HG03095 (cell line): ENCODE measurements around the gene KLC1.

Source experiments
- ATAC-seq: cut with Tn5 transposase; IDR thresholded peaks from one replicate; pipeline ENCODE4 v1.9.1; 2021; ENCODE audit warnings: moderate library complexity; ENCODE audit not compliant: unreplicated experiment

Gene KLC1

GRCh38 chr14:103716091-103716801 lies 87.2 kb downstream of the KLC1 start:
- peak; percentile 1 for ATAC-seq

DNA sequence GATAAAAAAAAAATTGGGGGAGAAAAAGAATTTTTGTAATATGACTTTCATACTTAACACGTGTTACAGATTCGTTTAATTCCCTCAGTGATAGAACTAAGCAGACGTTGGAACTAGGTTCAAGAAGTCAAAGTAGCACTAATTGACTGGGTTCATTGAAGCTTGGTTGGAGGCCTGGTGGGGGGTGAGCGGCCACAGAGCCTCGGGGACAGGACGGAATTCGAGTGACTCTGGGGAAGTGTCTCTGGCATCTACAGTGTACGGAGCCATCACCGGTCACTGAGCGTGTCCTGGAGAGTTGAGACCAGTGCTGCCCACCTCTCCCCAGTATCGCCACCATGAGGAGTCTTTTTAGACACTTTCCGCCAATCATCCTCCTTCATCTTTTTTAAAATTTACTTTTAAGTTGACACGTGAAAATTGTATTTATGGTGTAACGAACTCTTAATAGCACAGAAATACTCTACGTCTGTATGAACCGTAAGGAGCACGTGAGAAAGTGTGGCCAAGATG lies 87.9 kb downstream of the KLC1 start:
- ATAC-seq, result no peak

DNA sequence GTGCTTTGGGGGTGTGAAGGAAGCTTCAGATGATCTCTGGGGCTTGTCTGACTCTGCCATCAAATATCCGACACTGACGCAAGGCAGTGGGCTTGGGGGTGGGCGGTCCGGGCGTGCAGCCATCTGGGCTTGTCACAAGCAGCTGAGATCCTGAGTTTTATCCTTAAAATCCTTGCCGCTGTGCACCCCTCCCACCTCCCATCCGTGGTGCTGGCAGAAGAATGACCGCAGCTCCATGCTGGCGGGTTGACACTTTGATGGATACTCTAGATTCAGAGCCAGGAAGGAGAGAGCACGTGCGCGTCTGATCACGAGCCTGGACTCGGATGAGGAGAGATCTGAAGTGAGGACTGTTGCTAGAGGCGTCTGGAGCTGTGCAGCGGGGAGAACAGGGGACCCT lies 89.6 kb downstream of the KLC1 start:
- no peak for ATAC-seq

- no peak for ATAC-seq
Observed at GRCh38 chr14:103719751-103720150, 90.7 kb downstream of the KLC1 start.

GRCh38 chr14:103721334-103722120 lies 92.5 kb downstream of the KLC1 start:
- no peak for ATAC-seq

DNA sequence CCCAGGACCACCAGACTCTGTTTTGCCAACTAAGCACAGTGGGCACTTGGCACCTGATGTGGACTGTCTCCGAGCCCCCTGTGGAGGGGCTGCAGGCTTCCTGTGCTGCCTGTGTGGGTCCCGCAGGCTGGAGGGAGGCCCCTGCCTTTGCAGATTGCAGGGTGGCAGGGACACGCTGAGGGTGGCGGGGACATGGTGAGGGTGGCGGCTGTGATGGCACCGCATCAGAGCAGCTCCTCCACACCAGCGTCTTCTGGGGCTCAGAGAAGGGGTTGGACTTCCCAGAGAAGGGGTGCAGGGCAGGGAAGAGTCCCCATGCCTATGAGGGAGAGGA lies 94.7 kb downstream of the KLC1 start:
- no peak for ATAC-seq

GRCh38 chr14:103724116-103724515 lies 95.1 kb downstream of the KLC1 start:
- ATAC-seq, result no peak

- ATAC-seq, result no peak
Observed at GRCh38 chr14:103725001-103725682, 96.1 kb downstream of the KLC1 start.

DNA sequence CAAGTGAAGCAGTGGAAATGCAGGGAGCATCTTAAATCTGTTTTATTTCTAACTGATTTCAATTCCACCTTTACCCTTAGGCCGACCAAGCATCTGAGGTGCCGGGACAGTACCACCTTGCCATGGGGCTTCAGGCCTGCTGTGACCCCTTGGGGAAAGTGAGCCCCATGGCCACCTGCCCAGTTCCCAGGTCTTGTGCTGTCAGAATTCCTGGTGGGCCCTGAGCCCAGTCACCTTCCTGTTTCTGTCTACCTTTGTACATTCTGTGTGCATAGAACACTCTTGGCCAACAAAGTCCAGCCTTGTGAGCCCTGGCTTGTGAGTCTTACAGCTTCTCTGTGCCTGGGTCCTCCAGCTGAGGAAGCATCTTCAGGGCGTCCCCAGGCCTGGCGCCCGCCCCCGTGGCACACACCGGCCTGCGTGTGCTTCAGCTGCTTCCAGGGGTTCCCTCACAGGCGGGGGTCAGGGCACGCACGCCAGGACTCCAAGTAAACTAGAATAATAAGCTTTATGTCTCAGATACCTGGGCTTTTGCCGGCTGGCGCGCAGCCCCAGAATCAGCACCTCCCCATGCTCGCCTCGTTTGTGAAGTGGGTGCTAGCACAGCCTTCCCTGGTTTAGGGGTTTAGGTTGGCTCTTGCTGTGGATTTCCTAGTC lies 96.9 kb downstream of the KLC1 start:
- no peak for ATAC-seq

DNA sequence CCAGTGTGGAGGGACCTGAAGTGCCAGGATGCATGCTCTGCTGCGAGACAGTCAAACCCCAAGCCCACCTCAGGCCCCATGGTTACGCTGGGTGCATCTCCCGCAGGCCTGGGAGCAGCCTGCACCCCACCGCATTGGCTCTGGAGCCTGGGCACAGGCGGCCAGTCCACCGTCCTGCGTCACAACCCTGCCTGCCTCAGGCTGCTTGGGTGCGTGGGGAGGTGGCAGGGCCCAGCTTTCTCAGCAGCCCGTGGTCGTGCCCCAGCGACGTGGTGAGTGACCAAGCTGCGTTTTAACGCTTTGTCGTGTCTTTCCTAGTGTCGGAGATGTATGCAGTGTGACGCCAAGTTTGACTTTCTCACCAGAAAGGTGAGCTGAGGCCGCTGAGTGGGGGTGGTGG lies 97.5 kb downstream of the KLC1 start:
- no peak for ATAC-seq

GRCh38 chr14:103727313-103727980 lies 98.4 kb downstream of the KLC1 start:
- no peak for ATAC-seq

- no peak for ATAC-seq
Observed at GRCh38 chr14:103728141-103728540, 99.1 kb downstream of the KLC1 start.

DNA sequence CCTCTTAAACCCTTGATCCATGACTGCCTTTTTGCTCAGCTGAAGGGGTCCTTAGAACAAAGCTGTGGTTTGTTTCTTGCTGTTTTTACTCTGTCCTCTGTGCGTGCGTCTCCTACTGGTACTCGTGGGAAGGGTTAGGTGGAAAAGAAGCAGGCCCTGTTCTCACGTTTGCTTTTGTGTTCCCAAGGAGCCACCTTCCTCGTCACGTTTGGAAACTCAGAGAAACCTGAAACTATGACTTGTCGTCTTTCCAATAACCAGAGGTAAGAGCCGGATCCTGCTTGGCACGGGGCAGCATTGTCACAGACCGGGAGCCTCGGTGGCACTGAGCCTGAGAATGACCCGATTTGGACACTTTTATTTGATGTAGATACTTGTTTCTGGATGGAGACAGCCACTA lies 99.7 kb downstream of the KLC1 start:
- ATAC-seq, result no peak

DNA sequence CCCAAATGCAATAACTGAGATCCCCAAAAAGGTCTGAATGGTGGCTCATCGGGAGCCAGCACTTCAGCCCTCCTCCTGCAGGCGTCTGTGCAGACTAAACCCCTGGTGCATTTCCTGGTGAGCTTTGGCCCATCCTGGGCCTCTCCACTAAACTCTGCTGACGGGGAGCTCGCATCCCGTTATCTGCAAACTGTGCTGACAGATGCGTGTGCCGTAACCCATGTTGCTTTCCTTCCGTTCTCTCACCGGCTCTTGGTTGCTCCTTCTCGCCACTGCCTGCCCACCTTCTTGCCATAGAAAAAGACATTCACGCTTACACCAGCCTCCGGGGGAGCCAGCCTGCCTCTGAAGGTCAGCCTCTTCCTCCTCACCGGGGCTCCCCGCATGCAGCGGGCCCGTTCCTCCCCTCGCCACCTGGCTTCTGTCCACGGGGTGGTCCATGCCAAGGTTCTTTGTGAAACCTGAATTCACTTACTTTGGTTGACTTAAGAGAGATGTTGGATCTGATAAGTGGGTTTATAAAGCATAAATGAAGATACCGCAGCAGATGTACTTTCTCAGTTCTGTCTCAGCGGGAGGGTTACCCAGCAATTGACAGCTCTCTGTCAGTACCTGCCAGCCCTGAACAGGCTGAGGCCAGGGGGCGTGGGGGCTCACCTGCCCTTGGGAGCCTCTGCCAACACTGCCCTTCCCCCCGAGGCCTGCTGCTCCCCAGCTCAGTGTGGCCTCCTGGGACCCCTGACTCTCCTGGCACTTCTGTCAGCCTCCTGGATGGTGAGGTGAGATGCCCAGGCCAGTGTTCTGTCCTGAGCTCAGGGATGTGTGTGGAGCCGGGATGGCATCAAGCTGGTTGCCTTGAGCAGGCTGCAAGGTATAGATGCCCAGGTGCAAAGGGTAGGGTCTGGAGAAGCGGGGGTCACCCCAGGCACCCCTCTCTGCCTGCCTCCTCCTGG lies 100.8 kb downstream of the KLC1 start:
- no peak for ATAC-seq

DNA sequence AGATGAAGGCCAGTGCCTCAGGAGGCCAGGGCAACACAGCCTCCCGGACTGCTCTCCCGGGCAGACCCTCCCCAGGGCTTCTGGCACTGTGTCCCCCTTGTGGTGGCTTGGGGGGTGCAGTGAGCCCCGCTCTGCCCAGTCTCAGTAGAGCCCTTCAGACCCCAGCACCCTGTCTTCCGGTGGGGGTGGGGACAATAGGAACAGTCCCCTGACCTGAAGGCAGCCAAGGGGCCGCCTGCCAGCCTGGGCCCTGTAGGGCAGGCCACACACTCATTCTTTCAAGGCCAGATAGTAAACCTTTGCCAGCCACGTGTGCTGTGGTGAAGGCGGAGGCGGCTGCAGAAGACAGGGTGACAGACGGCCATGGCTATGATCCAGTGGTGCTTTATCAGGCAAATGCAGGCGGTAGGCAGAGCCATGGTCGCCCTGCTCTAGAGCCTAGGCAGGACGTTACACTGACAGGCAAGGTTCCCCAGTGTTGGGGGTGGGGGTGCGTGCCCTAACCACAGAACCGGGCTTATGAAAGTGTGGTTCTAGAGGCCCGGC lies 101.6 kb downstream of the KLC1 start:
- ATAC-seq, result no peak

- ATAC-seq, result no peak
Observed at GRCh38 chr14:103731481-103731880, 102.5 kb downstream of the KLC1 start.

GRCh38 chr14:103731916-103732867 lies 103.2 kb downstream of the KLC1 start:
- ATAC-seq, result no peak
